Neuronal stem cell (in vitro differentiated cells): ENCODE results near the gene THAP2.
"Not testable (repeated sequence)": the region's sequence is repeated elsewhere in the genome, so short reads cannot be mapped to it uniquely, and the experiment has no call there.

ENCODE experiments used
- DNase-seq: peaks from one replicate; pipeline ENCODE4 v3.0.0-alpha.2; 2013; ENCODE audit warnings: low spot score
- H2AFZ ChIP-seq: one replicate; pipeline ENCODE4 v1.6.1; 2013; ENCODE audit warnings: mild to moderate bottlenecking, low read length, inconsistent platforms
- H2AK5ac ChIP-seq: 2 replicates; pipeline ENCODE4 v1.6.1; 2013; ENCODE audit warnings: low read depth, mild to moderate bottlenecking, inconsistent platforms, low read length, moderate library complexity, mixed read lengths
- H2BK120ac ChIP-seq: 2 replicates; pipeline ENCODE4 v1.6.1; 2013; ENCODE audit warnings: low read depth, mild to moderate bottlenecking, inconsistent platforms, low read length, moderate library complexity, mixed read lengths
- H2BK12ac ChIP-seq: one replicate; pipeline ENCODE4 v1.6.1; 2013; ENCODE audit warnings: low read length, inconsistent platforms
- H2BK15ac ChIP-seq: 2 replicates; pipeline ENCODE4 v1.6.1; 2013; ENCODE audit warnings: mild to moderate bottlenecking, low read length, inconsistent platforms, mixed read lengths
- H2BK5ac ChIP-seq: one replicate; pipeline ENCODE4 v1.6.1; 2013; ENCODE audit warnings: inconsistent platforms, mild to moderate bottlenecking, low read length, moderate library complexity
- H3K14ac ChIP-seq: one replicate; pipeline ENCODE4 v1.6.1; 2013; ENCODE audit warnings: low read length, inconsistent platforms
- H3K18ac ChIP-seq: 2 replicates; pipeline ENCODE4 v1.6.1; 2013; ENCODE audit warnings: low read length, inconsistent platforms
- H3K23ac ChIP-seq: 2 replicates; pipeline ENCODE4 v1.6.1; 2013; ENCODE audit warnings: low read depth, mild to moderate bottlenecking, mixed read lengths, low read length, inconsistent platforms; ENCODE audit not compliant: poor library complexity
- H3K27ac ChIP-seq: replicated peaks from 3 replicates; pipeline ENCODE4 v1.5.1; 2013; ENCODE audit warnings: low read length, inconsistent platforms
- H3K27me3 ChIP-seq, 3 experiments: 2 replicates each; pipeline ENCODE4 v1.6.1; 2013; ENCODE audit warnings: low read length in 3 of 3, mild to moderate bottlenecking in 2 of 3, inconsistent platforms in 1 of 3, low read depth in 1 of 3, mixed read lengths in 1 of 3, moderate library complexity in 1 of 3; ENCODE audit not compliant: control insufficient read depth in 3 of 3, insufficient read depth in 3 of 3
- H3K36me3 ChIP-seq, 2 donors: replicated peaks in 1 of 2; 2 replicates each; pipeline ENCODE4 v1.6.1; 2013; ENCODE audit warnings: low read length in 2 of 2; ENCODE audit not compliant: control insufficient read depth in 2 of 2, insufficient read depth in 2 of 2
- H3K4ac ChIP-seq: 2 replicates; pipeline ENCODE4 v1.6.1; 2013; ENCODE audit warnings: inconsistent platforms, mild to moderate bottlenecking, low read length, moderate library complexity
- H3K4me1 ChIP-seq, 2 donors: 1 replicate in 1 of 2; 2 replicates in 1 of 2; pipeline ENCODE4 v1.6.1; 2013; ENCODE audit warnings: low read length in 2 of 2, low read depth in 1 of 2; ENCODE audit not compliant: control insufficient read depth in 2 of 2, insufficient read depth in 1 of 2
- H3K4me2 ChIP-seq: one replicate; pipeline ENCODE4 v1.6.1; 2013; ENCODE audit warnings: mild to moderate bottlenecking, low read length, inconsistent platforms; ENCODE audit not compliant: insufficient read depth, poor library complexity, severe bottlenecking
- H3K4me3 ChIP-seq, 2 donors: 2 replicates each; pipeline ENCODE4 v1.5.1; 2013; ENCODE audit warnings: low read length in 2 of 2, mild to moderate bottlenecking in 2 of 2, inconsistent platforms in 1 of 2, moderate library complexity in 1 of 2
- H3K79me1 ChIP-seq: one replicate; pipeline ENCODE4 v1.6.1; 2013; ENCODE audit warnings: low read depth, mild to moderate bottlenecking, inconsistent platforms, low read length, moderate library complexity
- H3K9ac ChIP-seq: one replicate; pipeline ENCODE4 v1.6.1; 2013; ENCODE audit warnings: mild to moderate bottlenecking, low read depth, low read length, inconsistent platforms; ENCODE audit not compliant: poor library complexity
- H3K9me3 ChIP-seq, 2 donors: replicated peaks in 1 of 2; 2 replicates each; pipeline versions ENCODE3 to v1.6.1; 2013; ENCODE audit warnings: low read length in 2 of 2, mild to moderate bottlenecking in 2 of 2, inconsistent platforms in 1 of 2, low read depth in 1 of 2, mixed read lengths in 1 of 2, moderate library complexity in 1 of 2; ENCODE audit not compliant: control insufficient read depth in 2 of 2, insufficient read depth in 1 of 2
- H4K8ac ChIP-seq: one replicate; pipeline ENCODE4 v1.6.1; 2013; ENCODE audit warnings: low read depth, mild to moderate bottlenecking, inconsistent platforms, low read length, moderate library complexity
- H4K91ac ChIP-seq: one replicate; pipeline ENCODE4 v1.6.1; 2013; ENCODE audit warnings: low read length, low read depth, mild to moderate bottlenecking, inconsistent platforms; ENCODE audit not compliant: poor library complexity
- WGBS, 2 donors: extraction: QIAGEN DNeasy Blood & Tissue Kit; methylation state at CpG; one replicate each; pipeline ENCODE4 v1.1.7; 2013; ENCODE audit warnings: missing lambda C conversion rate in 2 of 2, mixed read lengths in 1 of 2; ENCODE audit not compliant: insufficient read length in 2 of 2, insufficient replicate concordance in 1 of 2; ENCODE audit errors: extremely low coverage in 2 of 2; 5-methylcytosine and 5-hydroxymethylcytosine counted together

THAP2 gene

GRCh38 chr12:71685312-71685906, 21.3 kb downstream of the THAP2 start:
- peaks cover 0 to 3% of the 10 kb centered on the region in 2 donors for H3K4me1 ChIP-seq
- no peak overlapping the region for H3K14ac ChIP-seq
- no peak overlapping the region for H3K23ac ChIP-seq
- H2BK5ac ChIP-seq = no peak overlapping the region
- no peak overlapping the region for H4K91ac ChIP-seq
- H3K9ac ChIP-seq = no peak overlapping the region
- H3K36me3 ChIP-seq = no peaks in the 10 kb centered on the region
- H3K4me3 ChIP-seq = peak overlapping the region in 1 of 2 donors; percentile 71
- no peak overlapping the region for H2BK120ac ChIP-seq
- no peak overlapping the region for H2AK5ac ChIP-seq
- H4K8ac ChIP-seq = no peak overlapping the region
- H3K4me2 ChIP-seq = peak overlapping the region; percentile 37
- no peak overlapping the region for H3K18ac ChIP-seq
- H3K9me3 ChIP-seq = no peaks in the 10 kb centered on the region
- no peak overlapping the region for H3K4ac ChIP-seq
- no peak overlapping the region for H2BK15ac ChIP-seq
- no peak overlapping the region for H3K27ac ChIP-seq
- no peak overlapping the region for H2BK12ac ChIP-seq
- H3K79me1 ChIP-seq = no peaks in the 10 kb centered on the region
- no peaks in the 10 kb centered on the region for H3K27me3 ChIP-seq
- no CpG with 5 or more reads among the region's 19 CpGs for WGBS, 2 donors
- DNase-seq = no peak
- peak overlapping the region; percentile 96 for H2AFZ ChIP-seq

GRCh38 chr12:71685914-71686657, 22.0 kb downstream of the THAP2 start, which contains the start of gene TMEM19:
TMEM19 (plus strand) TSS chr12:71686082; CDS start chr12:71686681, 599 bp downstream.
- H3K36me3 ChIP-seq = no peaks in the 10 kb centered on the region
- peak within 1 kb of the TSS; percentile 93 for H3K9ac ChIP-seq
- no peak within 1 kb of the TSS for H3K4ac ChIP-seq
- peak within 1 kb of the TSS; percentile 75 for H3K4me2 ChIP-seq
- H3K27me3 ChIP-seq = no peaks in the 10 kb centered on the region
- no peak within 1 kb of the TSS for H3K14ac ChIP-seq
- H3K4me1 ChIP-seq = peaks cover 0 to 3% of the 10 kb centered on the region in 2 donors
- no peak within 1 kb of the TSS for H4K8ac ChIP-seq
- peak within 1 kb of the TSS; percentile 98 for H3K23ac ChIP-seq
- H2BK15ac ChIP-seq = no peak within 1 kb of the TSS
- peak within 1 kb of the TSS; percentile 97 for H3K18ac ChIP-seq
- no CpG with 5 or more reads among the region's 63 CpGs for WGBS, 2 donors
- DNase-seq = peak; percentile 81
- no peak within 1 kb of the TSS for H2AK5ac ChIP-seq
- no peak within 1 kb of the TSS for H2BK12ac ChIP-seq
- no peaks in the 10 kb centered on the region for H3K9me3 ChIP-seq
- no peak within 1 kb of the TSS for H4K91ac ChIP-seq
- H2AFZ ChIP-seq = peak within 1 kb of the TSS; percentile 96
- H3K27ac ChIP-seq = peak within 1 kb of the TSS; percentile 81
- H2BK5ac ChIP-seq = peak within 1 kb of the TSS; percentile 82
- H3K79me1 ChIP-seq = no peaks in the 10 kb centered on the region
- peak within 1 kb of the TSS; percentile 71 to 88 for H3K4me3 ChIP-seq
- peak within 1 kb of the TSS; percentile 61 for H2BK120ac ChIP-seq

DNA sequence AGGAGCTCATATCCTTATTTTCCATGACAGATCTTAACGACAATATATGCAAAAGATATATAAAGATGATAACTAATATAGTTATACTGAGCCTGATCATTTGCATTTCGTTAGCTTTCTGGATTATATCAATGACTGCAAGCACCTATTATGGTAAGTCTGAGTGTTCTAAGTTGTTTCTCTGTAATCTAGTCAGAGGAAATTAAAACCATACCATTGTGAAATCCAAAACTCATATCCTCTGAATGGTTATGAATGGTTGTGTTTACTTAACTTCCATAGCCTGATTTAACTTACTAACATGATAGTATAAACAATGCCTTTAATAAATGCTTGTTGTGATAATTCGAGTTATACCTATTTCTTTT, 22.5 kb downstream of the THAP2 start:
- H3K9me3 ChIP-seq = no peaks in the 10 kb centered on the region
- DNase-seq = no peak
- H3K79me1 ChIP-seq = no peaks in the 10 kb centered on the region
- peaks cover 0 to under 1% of the 10 kb centered on the region in 2 donors for H3K36me3 ChIP-seq
- H3K4ac ChIP-seq = no peak overlapping the region
- no peaks in the 10 kb centered on the region for H3K27me3 ChIP-seq
- no peak overlapping the region for H4K91ac ChIP-seq
- no peak overlapping the region for H3K18ac ChIP-seq
- peaks cover 0 to 3% of the 10 kb centered on the region in 2 donors for H3K4me1 ChIP-seq
- no CpG with 5 or more reads among the region's 3 CpGs for WGBS, 2 donors
- no peak overlapping the region for H2BK15ac ChIP-seq
- H3K9ac ChIP-seq = no peak overlapping the region
- no peak overlapping the region for H3K14ac ChIP-seq
- no peak overlapping the region for H2BK120ac ChIP-seq
- no peak overlapping the region for H3K27ac ChIP-seq
- H2AFZ ChIP-seq = peak overlapping the region; percentile 96
- no peak overlapping the region for H2BK5ac ChIP-seq
- no peak overlapping the region for H2BK12ac ChIP-seq
- H2AK5ac ChIP-seq = no peak overlapping the region
- peak overlapping the region; percentile 75 for H3K4me2 ChIP-seq
- H3K23ac ChIP-seq = no peak overlapping the region
- peak overlapping the region; percentile 71 to 88 for H3K4me3 ChIP-seq
- H4K8ac ChIP-seq = no peak overlapping the region

DNA sequence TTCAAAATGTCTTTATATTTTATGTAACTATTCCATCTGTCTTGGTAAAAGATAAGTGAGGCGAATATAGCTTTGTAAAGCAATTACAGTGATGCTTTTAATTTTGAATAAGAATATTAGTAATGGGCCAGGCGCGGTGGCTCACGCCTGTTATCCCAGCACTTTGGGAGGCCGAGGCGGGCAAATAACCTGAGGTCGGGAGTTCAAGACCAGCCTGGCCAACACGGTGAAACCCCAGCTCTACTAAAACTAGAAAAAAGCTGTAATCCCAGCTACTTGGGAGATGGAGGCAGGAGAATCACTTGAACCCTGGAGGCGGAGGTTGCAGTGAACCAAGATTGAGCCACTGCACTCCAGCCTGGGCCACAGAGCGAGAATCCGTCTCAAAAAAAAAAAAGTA, 23.1 kb downstream of the THAP2 start:
- H4K91ac ChIP-seq, H3K27ac ChIP-seq, H3K9ac ChIP-seq, H3K79me1 ChIP-seq, H3K9me3 ChIP-seq, H3K4me1 ChIP-seq, H3K4me2 ChIP-seq, H3K4ac ChIP-seq, H4K8ac ChIP-seq, H2BK15ac ChIP-seq, H2AFZ ChIP-seq, DNase-seq, H2BK12ac ChIP-seq, H3K23ac ChIP-seq, H2AK5ac ChIP-seq, H2BK120ac ChIP-seq, H3K36me3 ChIP-seq, H3K27me3 ChIP-seq, H3K14ac ChIP-seq, H3K18ac ChIP-seq, H2BK5ac ChIP-seq: not testable (repeated sequence)
- no CpG with 5 or more reads among the region's 11 CpGs for WGBS, 2 donors
- H3K4me3 ChIP-seq = peak overlapping the region in 1 of 2 donors; percentile 71
